Type B pancreatic cell (in vitro differentiated cells): ENCODE data around the gene GRK5. TPM values are rescaled to one million over a fixed set of nuclear protein-coding genes. Genes with fewer than 3 reads are reported as not detected.

Source experiments
- DNase-seq: peaks from one replicate; pipeline ENCODE4 v3.0.0; 2021; ENCODE audit warnings: mixed read lengths; ENCODE audit not compliant: unreplicated experiment; ENCODE audit errors: extremely low spot score
- H3K27ac Mint-ChIP-seq: 2 replicates; pipeline ENCODE4 v1.8.0; 2021; ENCODE audit warnings: mild to moderate bottlenecking, mixed read lengths
- H3K27me3 Mint-ChIP-seq: 2 replicates; pipeline ENCODE4 v1.8.0; 2021; ENCODE audit warnings: mixed read lengths
- H3K36me3 Mint-ChIP-seq: 2 replicates; pipeline ENCODE4 v1.8.0; 2021; ENCODE audit warnings: mixed read lengths
- H3K4me1 Mint-ChIP-seq: one replicate; pipeline ENCODE4 v1.8.0; 2021; ENCODE audit warnings: mixed read lengths; ENCODE audit not compliant: unreplicated experiment
- H3K4me3 Mint-ChIP-seq: 2 replicates; pipeline ENCODE4 v1.8.0; 2021; ENCODE audit warnings: mild to moderate bottlenecking, mixed read lengths
- H3K9me3 Mint-ChIP-seq: 2 replicates; pipeline ENCODE4 v1.8.0; 2021; ENCODE audit warnings: mixed read lengths
- CTCF ChIP-seq: fragments of 200-600 bp; sonication (generic); conservative IDR thresholded peaks from 2 replicates; pipeline ENCODE4 v1.5.0; 2021; ENCODE audit warnings: antibody characterized with exemption, mild to moderate bottlenecking
- total RNA-seq: library from RNA; stranded (reverse); gene quantifications from 2 replicates; pipeline ENCODE4 v1.2.1, GENCODE V29; 2021; ENCODE audit warnings: low replicate concordance

The GRK5 gene
- total RNA-seq, 1 donor from 2014 or later = 24.8 TPM

- H3K4me1 Mint-ChIP-seq = peaks cover 41% of the 10 kb centered on the region
- no peak for DNase-seq
- no peak overlapping the region for H3K4me3 Mint-ChIP-seq
- H3K27me3 Mint-ChIP-seq = no peaks in the 10 kb centered on the region
- H3K36me3 Mint-ChIP-seq = peaks cover 3% of the 10 kb centered on the region
- TF ChIP-seq CTCF = no peak
- no peak overlapping the region for H3K27ac Mint-ChIP-seq
- H3K9me3 Mint-ChIP-seq = no peaks in the 10 kb centered on the region
These were observed 171.3 kb downstream of the GRK5 start for GRCh38 chr10:119378737-119379067.

- H3K36me3 Mint-ChIP-seq = peaks cover 6% of the 10 kb centered on the region
- no peak for TF ChIP-seq CTCF
- peaks cover 40% of the 10 kb centered on the region for H3K4me1 Mint-ChIP-seq
- H3K9me3 Mint-ChIP-seq = no peaks in the 10 kb centered on the region
- DNase-seq = no peak
- H3K27ac Mint-ChIP-seq = no peak overlapping the region
- H3K4me3 Mint-ChIP-seq = no peak overlapping the region
- H3K27me3 Mint-ChIP-seq = no peaks in the 10 kb centered on the region
These were observed 172.2 kb downstream of the GRK5 start for GRCh38 chr10:119379466-119380071.

- DNase-seq = no peak
- H3K4me3 Mint-ChIP-seq = no peak overlapping the region
- H3K4me1 Mint-ChIP-seq = peaks cover 11% of the 10 kb centered on the region
- no peaks in the 10 kb centered on the region for H3K9me3 Mint-ChIP-seq
- no peaks in the 10 kb centered on the region for H3K27me3 Mint-ChIP-seq
- no peak for TF ChIP-seq CTCF
- H3K36me3 Mint-ChIP-seq = peaks cover 15% of the 10 kb centered on the region
- no peak overlapping the region for H3K27ac Mint-ChIP-seq
These were observed 175.9 kb downstream of the GRK5 start for GRCh38 chr10:119383174-119383856.

- no peak overlapping the region for H3K27ac Mint-ChIP-seq
- no peaks in the 10 kb centered on the region for H3K9me3 Mint-ChIP-seq
- H3K4me1 Mint-ChIP-seq = peaks cover 5% of the 10 kb centered on the region
- no peak overlapping the region for H3K4me3 Mint-ChIP-seq
- H3K36me3 Mint-ChIP-seq = peaks cover 15% of the 10 kb centered on the region
- H3K27me3 Mint-ChIP-seq = no peaks in the 10 kb centered on the region
- DNase-seq = no peak
- TF ChIP-seq CTCF = no peak
These were observed 176.8 kb downstream of the GRK5 start for GRCh38 chr10:119384127-119384526.

GRCh38 chr10:119386666-119387065, 179.3 kb downstream of the GRK5 start:
- Mint-ChIP-seq H3K9me3 (peaks cover 5% of the 10 kb centered on the region), H3K4me3 (no peak overlapping the region), H3K27me3 (no peaks in the 10 kb centered on the region), H3K36me3 (peaks cover 19% of the 10 kb centered on the region), H3K27ac (no peak overlapping the region), H3K4me1 (peaks cover 10% of the 10 kb centered on the region)
- TF ChIP-seq CTCF = no peak
- DNase-seq = no peak
